GM10248 (cell line): ENCODE measurements around the gene CYTH1.

Experiments
- CTCF ChIA-PET: fragments of 300-600 bp; sonication (Branson Sonifier 250); formaldehyde crosslinking; extraction: SDS; loops from one replicate; lab custom pipeline; 2021; ENCODE audit warnings: antibody characterized with exemption; lab: Yijun Ruan, JAX
- POLR2A ChIA-PET: fragments of 350-650 bp; sonication (Branson Sonifier 250); formaldehyde crosslinking; extraction: SDS; loops from one replicate; lab custom pipeline; 2020; ENCODE audit warnings: antibody characterized with exemption; lab: Yijun Ruan, JAX
- DNase-seq: peaks from one replicate; pipeline ENCODE4 v3.0.0; 2012; ENCODE audit errors: extremely low spot score
- CTCF ChIP-seq: IDR thresholded peaks from 2 replicates; pipeline ENCODE4 v1.5.1; 2012; ENCODE audit warnings: mild to moderate bottlenecking, low read depth; ENCODE audit errors: extremely low read depth, missing control alignments, control extremely low read depth

The CYTH1 gene

GRCh38 chr17:78676412-78677302, 105.4 kb downstream of the CYTH1 start:
- no peak for TF ChIP-seq CTCF
- ChIA-PET POLR2A (no interaction called here), CTCF (interaction anchor here (0.9 to 2.5 kb wide), 4 partner anchors 9 to 33 kb away, joined by 3 to 6 read pairs (median 4); no protein-coding TSS in a partner anchor)
- DNase-seq = no peak

GRCh38 chr17:78675836-78676235, 106.2 kb downstream of the CYTH1 start:
- ChIA-PET POLR2A (no interaction called here), CTCF (interaction anchor here (1.2 to 2.5 kb wide), 3 partner anchors 9 to 33 kb away, joined by 3 to 6 read pairs (median 4); no protein-coding TSS in a partner anchor)
- DNase-seq = no peak
- no peak for TF ChIP-seq CTCF

- TF ChIP-seq CTCF = no peak
- CTCF ChIA-PET = interaction anchor here (1.2 to 2.5 kb wide), 3 partner anchors 8 to 34 kb away, joined by 3 to 6 read pairs (median 4); no protein-coding TSS in a partner anchor
- POLR2A ChIA-PET = no interaction called here
- no peak for DNase-seq
Observed at GRCh38 chr17:78675316-78675616, 106.8 kb downstream of the CYTH1 start.

GRCh38 chr17:78674595-78675315, 107.3 kb downstream of the CYTH1 start:
- no peak for TF ChIP-seq CTCF
- POLR2A ChIA-PET = no interaction called here
- no peak for DNase-seq
- CTCF ChIA-PET = interaction anchor here (1.2 to 2.5 kb wide), 3 partner anchors 8 to 35 kb away, joined by 3 to 6 read pairs (median 4); no protein-coding TSS in a partner anchor

GRCh38 chr17:78674156-78674555, 107.9 kb downstream of the CYTH1 start:
- POLR2A ChIA-PET = no interaction called here
- no peak for TF ChIP-seq CTCF
- no peak for DNase-seq
- CTCF ChIA-PET = interaction anchor here (2.5 kb wide), 1 partner anchor 35 kb away, joined by 6 read pairs; no protein-coding TSS in a partner anchor

GRCh38 chr17:78673395-78673794, 108.7 kb downstream of the CYTH1 start:
- TF ChIP-seq CTCF = no peak
- ChIA-PET POLR2A (no interaction called here), CTCF (interaction anchor here (1.6 kb wide), 1 partner anchor 36 kb away, joined by 4 read pairs; no protein-coding TSS in a partner anchor)
- DNase-seq = no peak
